Natural killer cell (primary cell): Measurements from ENCODE around the gene ATP12A. TPM values are rescaled to one million over a fixed set of nuclear protein-coding genes. Genes with fewer than 3 reads are reported as not detected.

Experiments used
- ATAC-seq, 3 donors: fragments of 150-1000 bp in 2 of 3; fragments of 200-7000 bp in 1 of 3; cut with Tn5 transposase; 1 replicate in 1 of 3; 2 replicates in 2 of 3; pipeline ENCODE4 v1.10.0; 2021; ENCODE audit warnings: mild to moderate bottlenecking in 2 of 3, moderate library complexity in 2 of 3
- DNase-seq, 2 donors: peaks; one replicate each; pipeline versions ENCODE4 v3.0.0 to v3.0.0-alpha.2; 2013 to 2021; ENCODE audit warnings: mixed read lengths in 1 of 2
- H3K27ac ChIP-seq: one replicate; pipeline ENCODE4 v1.5.1; 2013; ENCODE audit warnings: mild to moderate bottlenecking, low read length
- H3K27me3 ChIP-seq: one replicate; pipeline ENCODE4 v1.6.1; 2013; ENCODE audit warnings: low read length; ENCODE audit not compliant: control insufficient read depth, insufficient read depth
- H3K36me3 ChIP-seq: one replicate; pipeline ENCODE4 v1.6.1; 2013; ENCODE audit warnings: low read length; ENCODE audit not compliant: control insufficient read depth, insufficient read depth
- H3K4me1 ChIP-seq: one replicate; pipeline ENCODE4 v1.6.1; 2013; ENCODE audit warnings: low read length; ENCODE audit not compliant: control insufficient read depth, insufficient read depth
- H3K4me3 ChIP-seq: one replicate; pipeline ENCODE4 v1.5.1; 2013; ENCODE audit warnings: low read length
- H3K9me3 ChIP-seq: one replicate; pipeline ENCODE4 v1.6.1; 2013; ENCODE audit warnings: low read length; ENCODE audit not compliant: control insufficient read depth, insufficient read depth
- H3K27ac Mint-ChIP-seq, 2 donors: one replicate each; pipeline ENCODE4 v1.8.0; 2022; ENCODE audit warnings: mild to moderate bottlenecking in 2 of 2, mixed read lengths in 2 of 2, moderate library complexity in 1 of 2
- H3K27me3 Mint-ChIP-seq, 2 donors: one replicate each; pipeline ENCODE4 v1.8.0; 2022; ENCODE audit warnings: low read depth in 2 of 2, mixed read lengths in 2 of 2
- H3K36me3 Mint-ChIP-seq: one replicate; pipeline ENCODE4 v1.8.0; 2022; ENCODE audit warnings: mixed read lengths
- H3K4me1 Mint-ChIP-seq, 2 donors: one replicate each; pipeline ENCODE4 v1.8.0; 2022; ENCODE audit warnings: mixed read lengths in 2 of 2
- H3K4me3 Mint-ChIP-seq: one replicate; pipeline ENCODE4 v1.8.0; 2022; ENCODE audit warnings: mild to moderate bottlenecking, moderate library complexity, mixed read lengths
- H3K9me3 Mint-ChIP-seq, 2 donors: one replicate each; pipeline ENCODE4 v1.8.0; 2022; ENCODE audit warnings: mixed read lengths in 2 of 2
- CTCF ChIP-seq: fragments of 200-600 bp; IDR thresholded peaks from one replicate; pipeline ENCODE4 v1.8.0; 2022; ENCODE audit warnings: antibody characterized with exemption
- WGBS: methylation state at CpG from one replicate; pipeline ENCODE4 v1.1.7; 2013; ENCODE audit warnings: missing lambda C conversion rate; ENCODE audit not compliant: insufficient coverage; 5-methylcytosine and 5-hydroxymethylcytosine counted together
- intact Hi-C: fragments of 100-400 bp; cut with micrococcal nuclease; formaldehyde crosslinking; loops from one replicate; pipeline ENCODE4 v1.14.2; 2022
- total RNA-seq, 4 donors: library from RNA; stranded (reverse); fragments of 120-200 nt in 1 of 4; gene quantifications; one replicate each; pipeline versions ENCODE4 v1.2.3 to v1.2.4, GENCODE V29; 2013 to 2022

ATP12A gene
- total RNA-seq, 3 donors from 2014 or later (not counting 1 experiment from before 2014, with no cell fraction given) = not detected

- H3K9me3 Mint-ChIP-seq = no peaks in the 10 kb centered on the region
- WGBS = 94% methylated on average over 40 of the region's 40 CpGs
These were observed 38.2 kb downstream of the ATP12A start for GRCh38 chr13:24718192-24718965.

GRCh38 chr13:24719139-24719538, 38.9 kb downstream of the ATP12A start:
- H3K9me3 Mint-ChIP-seq = no peaks in the 10 kb centered on the region
- Histone ChIP-seq H3K27ac (no peak overlapping the region), H3K4me1 (no peaks in the 10 kb centered on the region), H3K27me3 (no peaks in the 10 kb centered on the region), H3K9me3 (no peaks in the 10 kb centered on the region), H3K36me3 (no peaks in the 10 kb centered on the region), H3K4me3 (no peak overlapping the region)
- no peak overlapping the region for H3K27ac Mint-ChIP-seq
- WGBS = 90% methylated on average over 12 of the region's 12 CpGs
- H3K27me3 Mint-ChIP-seq = peaks cover 5 to 6% of the 10 kb centered on the region in 2 donors
- H3K36me3 Mint-ChIP-seq = no peaks in the 10 kb centered on the region
- no peak for TF ChIP-seq CTCF
- H3K4me1 Mint-ChIP-seq = peaks cover 0 to 5% of the 10 kb centered on the region in 2 donors
- ATAC-seq (no peak), DNase-seq (no peak)
- intact Hi-C loops = no loop called here
- H3K4me3 Mint-ChIP-seq = no peak overlapping the region

More at GRCh38 chr13:24718192-24718965, 38.2 kb downstream of the ATP12A start:
- Mint-ChIP-seq H3K27me3 (peaks cover 3 to 6% of the 10 kb centered on the region in 2 donors), H3K27ac (no peak overlapping the region), H3K4me1 (peaks cover 0 to 5% of the 10 kb centered on the region in 2 donors), H3K4me3 (no peak overlapping the region), H3K36me3 (no peaks in the 10 kb centered on the region)
- no peak for ATAC-seq
- Histone ChIP-seq H3K27ac (no peak overlapping the region), H3K27me3 (no peaks in the 10 kb centered on the region), H3K36me3 (no peaks in the 10 kb centered on the region), H3K9me3 (no peaks in the 10 kb centered on the region), H3K4me3 (no peak overlapping the region), H3K4me1 (no peaks in the 10 kb centered on the region)
- intact Hi-C loops = no loop called here
- no peak for TF ChIP-seq CTCF
- no peak for DNase-seq

DNA sequence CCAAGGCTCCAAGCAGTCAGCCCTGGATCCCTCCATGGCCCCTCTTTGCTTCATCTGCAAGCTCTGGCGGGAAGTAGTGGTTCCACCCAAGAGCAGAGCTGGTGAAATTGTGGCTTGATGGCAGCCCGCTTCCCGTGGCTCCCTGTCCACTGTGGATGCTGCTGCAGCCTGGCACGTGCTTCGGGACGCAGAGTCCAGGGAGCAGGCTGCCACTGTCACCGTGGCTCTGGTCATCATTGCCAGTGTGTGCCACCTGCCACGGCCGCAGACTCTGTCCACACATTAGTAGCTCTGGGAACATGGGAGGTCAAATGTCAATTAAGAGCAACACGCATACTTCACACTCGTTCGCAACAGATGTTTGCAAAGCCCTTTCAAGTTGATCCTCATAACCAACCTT, 43.0 kb downstream of the ATP12A start:
- no peaks in the 10 kb centered on the region for H3K9me3 Mint-ChIP-seq
- intact Hi-C loops = loop anchor here (10.0 kb wide), 1 partner anchor 118 kb away; no protein-coding TSS in a partner anchor
- H3K27me3 ChIP-seq = no peaks in the 10 kb centered on the region
- no peaks in the 10 kb centered on the region for H3K36me3 Mint-ChIP-seq
- H3K4me1 ChIP-seq = peaks cover 3% of the 10 kb centered on the region
- no peak overlapping the region for H3K27ac Mint-ChIP-seq
- H3K27me3 Mint-ChIP-seq = peaks cover 13 to 15% of the 10 kb centered on the region in 2 donors
- H3K4me1 Mint-ChIP-seq = no peaks in the 10 kb centered on the region
- no peaks in the 10 kb centered on the region for H3K36me3 ChIP-seq
- no peak overlapping the region for H3K4me3 ChIP-seq
- no peak overlapping the region for H3K27ac ChIP-seq
- 88% methylated on average over 12 of the region's 12 CpGs for WGBS
- no peak for DNase-seq
- no peak overlapping the region for H3K4me3 Mint-ChIP-seq
- no peak for ATAC-seq
- H3K9me3 ChIP-seq = no peaks in the 10 kb centered on the region
- no peak for TF ChIP-seq CTCF
